ENCODE measurements around the gene NEK7.
"Not testable (repeated sequence)": the region's sequence is repeated elsewhere in the genome, so short reads cannot be mapped to it uniquely, and the experiment has no call there.

Gene NEK7

GRCh38 chr1:198212126-198212525 is 55.3 kb downstream of the NEK7 start:
- DNase-seq, result no peak

GRCh38 chr1:198212675-198213074 is 55.9 kb downstream of the NEK7 start:
- no peak for DNase-seq

- DNase-seq, result no peak
Observed at GRCh38 chr1:198214924-198215323, 58.1 kb downstream of the NEK7 start.

- DNase-seq, result no peak
Observed at GRCh38 chr1:198220428-198220827, 63.6 kb downstream of the NEK7 start.

- not testable (repeated sequence) for DNase-seq
Observed at GRCh38 chr1:198227010-198227409, 70.2 kb downstream of the NEK7 start.

- DNase-seq, result not testable (repeated sequence)
Observed at GRCh38 chr1:198227454-198227853, 70.7 kb downstream of the NEK7 start.

- DNase-seq, result no peak
Observed at GRCh38 chr1:198228925-198229324, 72.1 kb downstream of the NEK7 start.

- no peak for DNase-seq
Observed at GRCh38 chr1:198231779-198232178, 75.0 kb downstream of the NEK7 start.

GRCh38 chr1:198232378-198232777 is 75.6 kb downstream of the NEK7 start:
- no peak for DNase-seq

GRCh38 chr1:198232940-198233675 is 76.3 kb downstream of the NEK7 start:
- no peak for DNase-seq

- no peak for DNase-seq
Observed at GRCh38 chr1:198234520-198235251, 77.9 kb downstream of the NEK7 start.

GRCh38 chr1:198238121-198238520 is 81.3 kb downstream of the NEK7 start:
- DNase-seq, result no peak

GRCh38 chr1:198241553-198241952 is 84.8 kb downstream of the NEK7 start:
- no peak for DNase-seq

GRCh38 chr1:198244772-198245171 is 88.0 kb downstream of the NEK7 start:
- DNase-seq, result no peak

- DNase-seq, result no peak
Observed at GRCh38 chr1:198245379-198245778, 88.6 kb downstream of the NEK7 start.

- DNase-seq, result no peak
Observed at GRCh38 chr1:198246337-198246736, 89.5 kb downstream of the NEK7 start.

GRCh38 chr1:198253259-198253658 is 96.5 kb downstream of the NEK7 start:
- DNase-seq, result no peak

GRCh38 chr1:198253668-198254067 is 96.9 kb downstream of the NEK7 start:
- DNase-seq, result no peak

- DNase-seq, result no peak
Observed at GRCh38 chr1:198254521-198254920, 97.7 kb downstream of the NEK7 start.

- DNase-seq, result no peak
Observed at GRCh38 chr1:198254948-198255347, 98.2 kb downstream of the NEK7 start.

- DNase-seq, result no peak
Observed at GRCh38 chr1:198255784-198256183, 99.0 kb downstream of the NEK7 start.

- no peak for DNase-seq
Observed at GRCh38 chr1:198258491-198258890, 101.7 kb downstream of the NEK7 start.

GRCh38 chr1:198259333-198260074 is 102.7 kb downstream of the NEK7 start:
- DNase-seq, result no peak

- DNase-seq, result no peak
Observed at GRCh38 chr1:198261886-198262285, 105.1 kb downstream of the NEK7 start.

All from T1000 (cell line).